ENCODE results near the gene GPR161.

GPR161 gene

GRCh38 chr1:168050307-168050706, 86.4 kb downstream of the GPR161 start:
- DNase-seq (ENCODE audit: low read depth in 2 of 2, low spot score in 1 of 2), result no peak

GRCh38 chr1:168045311-168045710, 91.4 kb downstream of the GPR161 start:
- no peak for DNase-seq (ENCODE audit: low read depth in 2 of 2, low spot score in 1 of 2)

- DNase-seq (ENCODE audit: low read depth in 2 of 2, low spot score in 1 of 2), result no peak
These were observed 94.4 kb downstream of the GPR161 start for GRCh38 chr1:168042362-168042761.

- DNase-seq (ENCODE audit: low read depth in 2 of 2, low spot score in 1 of 2), result no peak
These were observed 101.4 kb downstream of the GPR161 start for GRCh38 chr1:168035345-168035744.

GRCh38 chr1:168032029-168032428, 104.7 kb downstream of the GPR161 start:
- DNase-seq (ENCODE audit: low read depth in 2 of 2, low spot score in 1 of 2), result no peak

GRCh38 chr1:168031627-168032026, 105.1 kb downstream of the GPR161 start:
- no peak for DNase-seq (ENCODE audit: low read depth in 2 of 2, low spot score in 1 of 2)

- DNase-seq (ENCODE audit: low read depth in 2 of 2, low spot score in 1 of 2), result no peak
These were observed 105.5 kb downstream of the GPR161 start for GRCh38 chr1:168031198-168031597.
